HuH-7.5 (cell line): Measurements from ENCODE around the gene TEX29.

Experiments used
- DNase-seq: peaks from one replicate; pipeline ENCODE4 v3.0.0; 2011; ENCODE audit warnings: low spot score

Gene TEX29

DNA sequence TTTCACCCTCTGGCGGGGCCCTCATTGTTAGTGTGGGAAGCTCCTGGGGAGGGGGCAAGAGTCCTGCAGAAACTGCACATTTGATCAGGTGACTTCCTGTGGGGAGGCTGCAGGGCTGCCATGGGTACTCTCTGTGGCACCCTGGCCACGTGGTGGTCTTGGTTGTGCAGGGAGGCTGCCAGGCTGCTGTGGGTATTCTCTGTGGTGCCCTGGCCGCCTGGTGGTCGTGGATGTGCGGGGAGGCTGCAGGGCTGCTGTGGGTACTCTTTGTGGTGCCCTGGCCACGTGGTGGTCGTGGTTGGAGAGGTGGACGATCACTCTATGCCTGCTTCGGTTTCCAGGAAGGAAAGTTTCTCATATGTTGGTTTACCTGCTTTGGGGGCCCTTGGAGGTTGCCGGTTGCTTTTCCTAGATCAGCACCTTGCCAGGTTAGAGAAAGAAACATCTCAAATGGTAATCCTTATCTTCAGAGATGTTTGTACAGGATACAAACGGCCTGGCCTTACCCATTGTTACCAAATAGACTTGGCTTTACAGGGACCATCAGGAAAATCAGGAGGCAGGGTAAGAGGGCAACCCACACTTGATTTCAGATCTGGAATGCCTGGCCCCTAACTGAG is 22.9 kb downstream of the TEX29 start:
- DNase-seq, result no peak

DNA sequence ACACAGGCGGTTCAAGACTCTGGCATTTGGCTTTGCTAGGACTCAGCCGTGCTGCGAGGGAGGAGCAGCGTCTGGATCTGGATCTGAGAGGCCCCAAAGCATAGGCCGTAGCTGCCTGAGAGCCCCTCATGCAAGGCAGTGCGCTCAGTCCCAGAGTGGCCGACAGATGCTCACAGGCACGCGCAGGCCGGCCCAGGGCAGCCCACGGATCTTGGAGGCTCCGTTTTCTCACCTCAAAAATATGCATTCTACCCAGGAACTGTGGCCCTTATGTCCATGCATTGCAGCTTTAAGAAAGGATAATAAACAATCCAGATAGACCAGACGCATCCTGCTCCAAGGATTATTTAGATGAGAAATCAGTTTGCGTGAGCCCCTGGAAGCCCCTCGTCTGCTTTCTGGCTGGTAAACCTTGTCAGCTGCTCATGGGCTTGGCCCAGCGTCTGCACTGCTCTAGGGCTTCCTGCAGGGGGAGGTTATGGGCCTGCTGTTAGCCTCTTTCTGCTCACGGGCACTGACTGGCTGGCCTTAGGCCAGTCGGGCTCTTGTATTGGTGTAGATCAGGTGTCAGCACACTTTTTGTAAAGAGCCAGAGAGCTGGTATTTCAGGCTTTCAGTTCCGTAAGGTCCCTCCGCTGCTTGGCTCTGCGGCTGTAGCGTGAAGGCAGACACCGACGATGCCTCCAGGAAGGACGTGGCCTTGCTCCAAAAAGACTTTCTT is 24.2 kb downstream of the TEX29 start:
- DNase-seq, result peak; percentile 35

DNA sequence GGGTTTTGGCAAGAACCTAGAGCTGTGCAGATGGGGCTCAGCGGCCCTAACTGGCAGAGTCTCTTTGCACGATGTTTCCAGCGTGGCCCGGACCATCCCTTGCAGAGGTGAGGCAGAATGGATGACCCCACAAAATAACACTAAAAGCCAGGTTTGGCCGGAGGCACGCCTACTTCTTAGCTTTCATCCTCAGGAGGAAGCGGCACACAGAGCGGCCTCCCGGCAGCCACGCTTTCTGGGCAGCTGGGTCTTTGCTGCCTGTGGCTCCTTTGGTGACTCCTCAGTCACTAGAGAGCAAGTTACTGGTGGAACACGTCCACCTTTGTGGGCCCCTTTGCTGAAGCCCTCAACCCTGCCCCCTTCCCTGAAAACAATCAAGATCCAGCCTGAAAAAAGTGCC is 25.2 kb downstream of the TEX29 start:
- DNase-seq, result no peak

GRCh38 chr13:111346101-111346680 is 25.7 kb downstream of the TEX29 start:
- DNase-seq, result no peak

- no peak for DNase-seq
Measured at GRCh38 chr13:111347438-111347837, 27.0 kb downstream of the TEX29 start.

DNA sequence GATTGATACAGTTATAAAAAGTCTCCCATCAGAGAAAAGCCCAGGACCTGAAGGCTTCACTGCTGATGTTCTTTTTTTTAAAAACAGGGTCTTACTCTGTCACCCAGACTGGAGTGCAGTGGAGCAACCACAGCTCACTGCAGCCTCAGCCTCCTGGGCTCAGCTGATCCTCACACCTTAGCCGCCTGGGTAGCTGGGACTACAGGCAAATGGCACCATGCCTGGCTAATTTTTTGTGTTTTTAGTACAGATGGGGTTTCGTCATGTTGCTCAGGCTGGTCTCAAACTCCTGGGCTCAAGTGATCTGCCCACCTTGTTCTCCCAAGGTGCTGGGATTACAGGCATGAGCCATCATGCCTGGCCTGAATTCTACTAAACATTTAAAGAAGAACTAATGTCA is 33.1 kb downstream of the TEX29 start:
- DNase-seq, result no peak

- DNase-seq, result no peak
Measured at GRCh38 chr13:111354789-111355188, 34.3 kb downstream of the TEX29 start.

- DNase-seq, result no peak
Measured at GRCh38 chr13:111356795-111357194, 36.4 kb downstream of the TEX29 start.

DNA sequence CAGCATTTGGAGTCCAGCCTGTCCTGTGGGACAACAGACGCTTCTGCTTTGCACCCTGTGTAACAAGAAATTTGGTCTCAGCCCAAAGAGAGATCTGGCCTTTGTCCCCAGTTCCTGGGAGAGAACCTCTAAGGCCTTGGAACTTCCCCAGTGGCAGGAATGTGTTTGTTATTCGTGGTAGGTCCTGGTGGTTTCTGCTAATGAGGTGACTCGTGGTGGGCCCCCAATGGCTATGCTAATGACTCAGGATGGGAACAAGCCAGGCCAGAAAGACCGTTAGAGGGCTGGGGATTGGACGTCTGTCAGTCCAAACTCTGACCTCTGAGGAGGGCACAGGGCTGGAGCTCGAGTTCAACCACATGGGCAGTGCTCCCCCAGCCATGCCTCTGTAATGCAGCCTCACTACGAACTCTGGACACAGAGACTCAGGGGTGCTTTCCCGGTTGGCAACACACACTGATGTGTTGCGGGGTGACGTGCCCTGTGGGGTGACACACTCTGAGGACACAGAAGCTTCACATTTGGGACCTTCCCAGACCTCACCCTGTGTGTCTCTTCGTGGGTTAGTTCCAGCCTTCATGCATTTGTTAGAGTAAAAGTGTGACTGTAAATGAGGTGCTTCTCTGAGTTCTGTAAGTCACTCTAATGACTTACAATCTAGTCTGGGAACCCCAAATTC is 38.9 kb downstream of the TEX29 start:
- no peak for DNase-seq

DNA sequence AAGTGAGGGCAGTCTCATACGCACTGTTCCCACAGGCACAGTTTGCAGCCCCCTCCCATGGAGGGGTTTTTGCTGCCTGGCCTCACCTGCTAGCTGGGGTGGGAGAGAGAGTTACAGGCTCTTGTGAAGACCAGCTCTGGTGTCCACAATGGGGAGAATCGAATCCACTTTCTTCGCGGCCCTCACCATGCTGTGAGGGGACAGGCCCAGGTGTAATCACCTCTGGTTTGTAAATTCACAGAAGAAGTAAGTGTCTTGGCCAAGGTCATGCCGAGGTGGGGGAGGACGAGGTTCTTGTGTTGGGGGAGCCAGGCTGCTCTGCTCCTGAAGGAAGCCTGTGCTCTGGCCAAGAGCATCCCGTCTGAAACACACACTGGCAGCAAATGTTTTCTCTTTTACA is 39.5 kb downstream of the TEX29 start:
- DNase-seq, result no peak

GRCh38 chr13:111360452-111360851 is 40.0 kb downstream of the TEX29 start:
- no peak for DNase-seq

GRCh38 chr13:111361046-111361872 is 40.8 kb downstream of the TEX29 start:
- DNase-seq, result no peak

- DNase-seq, result no peak
Measured at GRCh38 chr13:111361873-111362648, 41.6 kb downstream of the TEX29 start.

GRCh38 chr13:111363121-111363520 is 42.7 kb downstream of the TEX29 start:
- DNase-seq, result no peak

- DNase-seq, result no peak
Measured at GRCh38 chr13:111363591-111363990, 43.1 kb downstream of the TEX29 start.

DNA sequence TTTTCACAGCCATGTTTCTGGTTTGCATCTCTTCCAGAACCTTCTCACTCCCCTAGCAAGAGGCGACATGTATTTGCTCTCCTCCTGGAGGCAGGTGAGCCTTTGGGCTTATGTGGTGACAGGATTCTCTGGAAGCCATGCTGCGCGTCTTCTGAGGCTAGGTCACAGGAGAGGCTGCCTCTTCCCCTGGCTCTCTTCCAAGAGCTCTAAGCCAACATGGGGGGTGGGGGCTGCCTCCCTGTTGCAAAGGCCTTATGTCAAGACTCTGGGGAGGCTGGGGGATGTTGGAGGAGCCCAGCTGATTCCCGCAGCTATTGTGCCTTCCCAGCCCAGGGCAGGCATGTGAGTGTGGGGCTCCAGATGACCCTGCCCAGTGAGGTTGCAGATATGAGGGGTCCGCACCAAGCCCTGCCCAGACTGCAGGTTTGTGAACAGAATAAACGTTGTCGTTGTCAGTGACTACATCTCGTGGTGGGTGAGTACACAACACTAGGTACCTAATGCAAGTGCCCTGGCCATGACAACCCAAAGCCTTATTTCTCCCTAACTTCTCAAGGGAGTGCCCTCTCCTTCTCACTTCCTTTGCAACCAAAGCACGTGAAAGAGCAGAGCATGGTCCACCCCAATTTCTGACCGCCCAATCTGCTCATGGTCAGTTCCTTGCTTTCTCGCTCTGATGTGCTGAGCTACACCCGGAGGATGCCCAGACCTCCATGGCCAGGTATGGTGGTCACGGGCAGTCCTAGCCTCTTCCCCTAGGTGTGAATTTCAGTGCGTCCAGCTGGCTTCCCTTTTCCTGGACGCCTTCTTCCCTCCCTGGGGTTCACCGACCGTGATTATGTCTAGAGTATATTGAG is 44.9 kb downstream of the TEX29 start:
- DNase-seq, result no peak

DNA sequence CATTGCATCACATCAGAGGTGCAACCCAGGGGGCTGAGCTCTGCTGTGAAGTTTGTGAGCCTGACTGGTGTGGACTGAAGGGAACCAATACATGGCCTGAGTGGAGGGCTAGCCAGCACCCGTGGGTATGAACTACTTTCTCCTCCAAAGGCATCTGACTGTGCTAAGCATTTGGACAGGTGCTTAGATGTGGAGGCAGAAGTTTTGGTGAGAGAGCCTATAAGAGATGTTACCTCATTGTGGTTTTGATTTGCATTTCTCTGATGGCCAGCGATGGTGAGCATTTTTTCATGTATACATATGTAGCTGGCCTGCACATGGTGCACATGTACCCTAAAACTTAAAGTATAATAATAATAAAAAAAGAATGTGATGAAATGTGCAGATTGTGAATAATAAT is 46.9 kb downstream of the TEX29 start:
- DNase-seq, result no peak

DNA sequence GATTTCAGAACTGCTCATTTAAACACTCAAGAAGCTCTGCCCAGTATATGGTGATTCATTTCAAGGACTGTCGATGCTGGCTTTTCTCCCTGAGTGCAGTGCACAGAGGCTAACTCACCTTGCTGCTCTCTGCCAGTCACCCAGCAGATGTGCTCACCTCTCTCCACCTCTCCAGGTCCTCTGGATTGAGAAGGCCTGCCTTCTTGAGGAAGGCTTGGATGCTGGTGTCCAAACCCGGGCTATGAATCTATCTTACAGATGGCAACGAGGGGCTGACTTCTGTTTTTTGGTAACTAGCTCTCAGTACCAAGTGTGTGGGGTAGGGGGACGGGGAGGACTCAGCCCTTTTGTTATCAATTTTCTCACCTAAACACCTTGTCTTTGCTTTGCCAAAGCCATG is 47.6 kb downstream of the TEX29 start:
- no peak for DNase-seq

- no peak for DNase-seq
Measured at GRCh38 chr13:111370147-111370546, 49.7 kb downstream of the TEX29 start.
